GM19240 (cell line): ENCODE data around the gene PAK4.

Experiments
- DNase-seq: peaks from one replicate; pipeline ENCODE4 v3.0.0; 2011; ENCODE audit warnings: low spot score; ENCODE audit not compliant: insufficient read length

The PAK4 gene

DNA sequence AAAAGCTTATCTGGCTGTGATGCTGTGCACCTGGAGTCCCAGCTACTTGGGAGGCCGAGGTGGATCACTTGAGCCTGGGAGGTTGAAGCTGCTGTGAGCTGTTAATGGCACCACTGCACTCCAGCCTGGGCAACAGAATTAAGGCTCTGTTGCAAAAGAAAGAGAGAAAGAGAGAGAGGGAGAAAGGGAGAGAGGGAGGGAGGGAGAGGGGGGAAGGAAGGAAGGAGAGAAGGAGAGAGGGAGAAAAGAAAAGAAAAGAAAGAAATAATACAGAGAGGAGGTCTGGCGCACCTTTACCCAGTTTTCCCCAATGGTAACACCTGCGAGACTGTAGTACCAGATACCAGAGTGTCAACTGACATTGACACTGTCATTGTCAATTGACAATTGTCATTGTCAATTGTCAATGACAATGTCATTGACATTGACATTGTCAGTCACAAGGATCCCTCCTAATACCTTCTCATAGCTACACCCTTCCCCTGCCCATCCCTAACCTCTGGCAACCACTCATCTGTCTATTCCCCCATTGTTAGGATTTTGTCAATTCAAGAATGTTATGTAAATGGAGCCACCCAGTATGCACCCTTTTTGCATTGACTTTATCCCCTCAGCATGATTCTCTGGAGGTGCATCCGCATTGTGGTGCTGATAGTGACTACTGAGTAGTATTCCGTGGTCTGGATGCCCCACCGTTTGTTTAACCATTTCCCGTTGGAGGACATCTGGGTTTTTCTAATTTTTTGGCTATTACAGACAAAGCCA, 21.3 kb downstream of the PAK4 start:
- DNase-seq: no peak

DNA sequence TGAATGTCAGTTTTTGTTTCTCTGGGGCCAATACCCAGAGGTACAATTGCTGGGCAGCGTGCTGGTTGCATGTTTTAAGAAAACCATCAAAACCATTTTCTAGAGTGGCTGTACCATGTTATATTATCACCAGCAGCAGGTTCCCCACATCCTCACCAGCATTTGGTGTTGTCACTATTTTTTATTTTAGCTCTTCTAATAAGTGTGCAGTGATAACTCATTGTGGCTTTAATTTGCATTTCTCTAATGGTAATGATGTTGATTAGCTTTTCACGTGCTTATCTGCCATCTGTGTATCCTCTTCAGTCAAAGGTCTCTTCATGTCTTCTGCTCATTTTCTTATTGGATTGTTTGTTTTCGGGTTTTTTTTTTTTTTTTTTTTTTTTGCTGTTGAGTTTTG, 21.9 kb downstream of the PAK4 start:
- no peak for DNase-seq

DNA sequence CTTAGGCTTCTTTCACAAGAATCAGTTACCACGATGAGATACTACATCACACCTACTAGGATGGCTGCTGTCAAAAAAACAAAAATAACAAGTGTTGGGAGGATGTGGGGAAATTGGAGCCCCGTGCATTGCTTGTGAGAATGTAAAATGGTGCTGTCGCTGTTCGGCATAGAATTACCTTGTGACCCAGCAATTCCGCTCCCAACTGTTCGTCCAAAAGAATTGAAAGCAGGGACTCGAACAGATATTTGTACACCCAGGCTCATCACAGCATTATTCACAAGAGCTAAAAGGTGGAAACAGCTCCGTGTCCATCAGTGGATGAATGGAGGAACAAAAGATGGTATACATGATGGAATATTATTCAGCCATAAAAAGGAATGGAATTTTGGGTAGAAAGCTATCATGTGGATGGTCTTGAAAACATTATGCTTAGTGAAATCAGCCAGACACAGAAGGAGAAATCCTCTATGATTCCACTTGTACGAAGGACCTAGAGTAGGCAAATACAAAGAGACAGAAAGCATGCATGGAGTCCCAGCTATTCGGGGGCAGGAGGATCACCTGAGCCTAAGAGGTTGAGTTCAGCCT, 23.4 kb downstream of the PAK4 start:
- DNase-seq: no peak

DNA sequence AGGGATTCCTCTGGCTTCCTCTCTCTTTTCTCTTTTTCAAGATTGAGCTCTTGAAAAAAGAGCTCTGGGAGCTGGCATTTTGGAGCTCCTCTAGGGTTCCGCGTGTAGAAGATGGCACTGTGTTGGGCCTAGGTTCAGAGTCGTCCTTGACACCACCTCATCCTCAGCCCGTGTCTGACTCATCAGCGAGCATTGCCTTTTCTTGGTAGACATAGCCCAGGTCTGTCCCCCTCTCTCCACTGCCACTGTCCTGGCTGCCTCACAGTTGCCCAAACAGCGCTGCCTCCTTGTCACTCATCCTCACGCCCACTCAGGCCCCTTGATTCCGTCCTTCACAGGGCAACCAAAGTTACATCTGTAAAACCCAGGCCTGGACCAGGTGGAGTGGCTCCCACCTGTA, 24.6 kb downstream of the PAK4 start:
- DNase-seq: no peak

DNA sequence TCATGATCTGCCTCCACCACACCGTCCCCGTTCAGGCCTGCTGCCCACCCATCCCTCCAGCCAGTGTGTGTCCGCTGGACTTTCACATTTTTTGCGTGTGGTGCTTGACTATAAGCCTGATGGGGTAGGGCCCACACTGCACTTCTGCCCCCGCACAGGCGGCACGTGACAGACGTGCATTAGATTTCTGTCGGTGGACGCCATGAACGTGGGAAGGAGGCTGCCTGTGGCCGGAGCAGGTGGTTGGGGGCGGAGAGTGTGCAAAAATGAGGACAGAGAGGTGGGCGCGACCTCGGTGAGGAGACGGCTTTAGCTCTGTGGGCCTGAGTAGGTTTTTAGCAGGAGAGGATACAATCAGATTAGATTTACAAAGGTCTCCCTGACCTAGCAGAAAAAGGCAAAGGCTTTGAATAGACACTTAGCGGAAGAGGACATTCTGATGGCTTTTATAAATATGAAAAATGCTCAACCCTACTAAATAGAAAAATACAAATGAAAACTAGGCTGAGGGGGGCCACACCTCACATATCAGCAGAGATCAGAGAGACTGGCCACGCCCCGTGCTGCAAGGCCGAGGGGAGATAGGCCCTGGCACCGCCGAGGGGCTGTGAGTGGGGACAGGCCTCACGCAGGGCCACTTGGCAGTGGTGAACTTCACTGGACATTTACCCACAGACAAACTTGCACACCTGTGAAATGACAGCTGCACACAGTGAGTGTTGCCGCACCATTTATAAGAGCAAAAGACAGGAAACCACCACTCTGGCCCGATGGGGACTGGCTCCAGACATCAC, 25.4 kb downstream of the PAK4 start:
- DNase-seq: no peak

DNA sequence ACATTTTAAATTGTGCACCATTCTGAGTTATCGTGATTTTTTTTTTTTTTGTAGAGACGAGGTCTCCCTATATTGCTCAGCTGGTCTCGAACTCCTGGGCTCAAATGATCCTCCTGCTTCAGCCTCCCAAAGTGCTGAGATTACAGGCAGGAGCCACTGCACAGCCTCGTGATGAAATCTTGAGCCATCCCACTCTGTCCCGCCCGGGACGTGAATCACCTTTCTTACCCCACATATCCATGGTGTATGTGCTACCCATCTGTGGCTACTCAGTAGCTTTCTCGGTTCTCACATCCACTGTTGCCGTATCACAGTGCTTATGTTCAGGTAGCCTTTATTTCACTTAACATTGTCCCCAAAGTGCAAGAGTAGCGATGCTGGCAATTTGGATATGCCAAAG, 26.5 kb downstream of the PAK4 start:
- DNase-seq: no peak

DNA sequence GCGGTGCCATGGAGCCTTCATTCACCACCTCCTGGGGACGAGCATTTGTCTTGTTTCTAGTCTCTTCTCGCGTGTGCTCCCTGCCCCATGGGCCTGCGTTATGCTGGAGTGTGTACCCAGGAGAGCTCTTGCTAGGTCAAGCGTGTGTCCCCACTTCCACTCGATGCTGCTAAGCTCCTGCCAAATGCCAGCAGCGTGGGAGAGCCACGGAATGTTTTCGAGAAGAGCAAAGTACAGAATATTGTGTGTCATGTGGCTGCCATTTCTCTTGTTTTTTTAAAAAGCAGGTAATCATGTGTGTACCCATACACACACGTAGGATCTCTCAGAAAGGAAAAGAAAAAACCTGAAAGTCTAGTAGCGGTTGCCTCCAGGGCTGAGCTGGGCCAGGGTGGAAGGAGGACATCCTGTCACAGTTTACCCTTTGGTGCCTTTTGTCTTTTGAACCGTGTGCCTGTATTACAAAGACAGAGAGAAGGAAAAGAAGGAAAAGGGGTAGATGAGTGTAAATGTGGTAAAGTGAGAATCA, 28.6 kb downstream of the PAK4 start:
- no peak for DNase-seq

DNA sequence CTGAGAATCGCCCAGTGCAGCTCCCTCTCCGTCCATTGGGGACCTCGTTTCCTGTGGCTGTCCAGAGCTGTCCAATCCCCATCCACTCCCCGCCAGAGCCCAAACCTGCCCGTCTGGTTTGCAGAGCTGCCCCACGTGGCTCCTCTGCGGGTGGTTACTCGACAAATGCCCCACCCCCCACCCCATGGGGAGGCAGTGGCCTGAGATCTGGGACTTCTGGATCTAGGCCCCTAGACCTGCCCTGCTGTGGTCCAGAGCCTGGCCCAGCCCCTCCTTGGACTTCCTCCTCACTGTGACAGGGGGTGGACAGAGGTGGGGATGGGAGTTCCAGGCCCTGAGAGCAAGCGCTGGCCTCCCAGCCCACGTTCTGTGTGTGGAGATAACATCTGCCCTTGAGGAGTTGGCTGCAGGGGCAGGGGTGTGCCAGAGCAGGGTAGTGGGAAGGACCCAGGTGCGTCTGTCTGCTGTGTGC, 29.1 kb downstream of the PAK4 start:
- DNase-seq: no peak

DNA sequence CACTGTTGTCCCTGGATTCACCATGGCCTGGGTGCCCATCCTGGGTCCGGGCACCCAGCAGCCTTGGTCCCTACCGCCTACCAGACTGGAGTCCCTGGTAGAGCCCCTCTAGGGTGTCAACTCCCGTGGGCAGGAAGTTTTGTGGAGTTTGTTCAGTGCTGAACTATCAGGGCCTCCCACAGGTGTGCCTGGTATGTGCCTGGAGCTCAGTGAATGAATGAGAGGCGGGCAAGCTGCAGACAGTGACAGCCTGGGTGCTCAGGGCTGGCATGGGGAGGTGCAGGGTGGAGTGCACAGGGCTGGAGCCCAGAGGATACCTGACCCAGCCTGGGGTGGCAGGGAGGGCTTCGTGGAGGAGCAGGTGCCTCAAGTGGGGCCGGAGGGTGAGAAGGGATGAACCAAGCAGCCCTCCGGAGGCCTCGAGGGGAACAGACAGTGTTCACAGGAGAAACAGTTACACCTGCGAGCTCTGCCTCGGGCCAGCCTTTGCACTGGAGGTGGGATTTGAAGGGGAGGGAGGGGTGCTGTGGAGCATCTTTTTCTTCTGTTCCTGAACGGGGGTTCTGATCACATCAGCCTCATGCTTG, 29.6 kb downstream of the PAK4 start:
- no peak for DNase-seq

DNA sequence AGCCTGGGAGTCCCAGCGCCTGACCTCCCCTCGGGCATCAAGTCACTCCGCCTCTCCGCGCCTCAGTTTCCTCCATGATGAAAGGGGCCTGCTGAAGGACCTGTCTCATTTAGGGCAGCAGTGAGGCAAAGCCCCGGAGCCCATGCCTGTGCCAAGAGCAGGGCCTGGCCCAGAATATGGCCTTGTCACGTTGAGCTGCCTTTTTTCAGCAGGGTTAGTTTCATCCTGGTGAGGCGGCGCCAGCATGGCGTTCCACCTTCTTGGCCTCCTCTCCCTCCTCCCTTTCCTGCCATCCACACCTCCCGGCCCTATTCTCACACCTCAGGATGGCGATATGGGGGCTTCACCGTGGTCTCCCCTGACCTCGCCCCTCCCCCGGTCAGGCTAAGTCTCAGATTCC, 30.2 kb downstream of the PAK4 start:
- no peak for DNase-seq

DNA sequence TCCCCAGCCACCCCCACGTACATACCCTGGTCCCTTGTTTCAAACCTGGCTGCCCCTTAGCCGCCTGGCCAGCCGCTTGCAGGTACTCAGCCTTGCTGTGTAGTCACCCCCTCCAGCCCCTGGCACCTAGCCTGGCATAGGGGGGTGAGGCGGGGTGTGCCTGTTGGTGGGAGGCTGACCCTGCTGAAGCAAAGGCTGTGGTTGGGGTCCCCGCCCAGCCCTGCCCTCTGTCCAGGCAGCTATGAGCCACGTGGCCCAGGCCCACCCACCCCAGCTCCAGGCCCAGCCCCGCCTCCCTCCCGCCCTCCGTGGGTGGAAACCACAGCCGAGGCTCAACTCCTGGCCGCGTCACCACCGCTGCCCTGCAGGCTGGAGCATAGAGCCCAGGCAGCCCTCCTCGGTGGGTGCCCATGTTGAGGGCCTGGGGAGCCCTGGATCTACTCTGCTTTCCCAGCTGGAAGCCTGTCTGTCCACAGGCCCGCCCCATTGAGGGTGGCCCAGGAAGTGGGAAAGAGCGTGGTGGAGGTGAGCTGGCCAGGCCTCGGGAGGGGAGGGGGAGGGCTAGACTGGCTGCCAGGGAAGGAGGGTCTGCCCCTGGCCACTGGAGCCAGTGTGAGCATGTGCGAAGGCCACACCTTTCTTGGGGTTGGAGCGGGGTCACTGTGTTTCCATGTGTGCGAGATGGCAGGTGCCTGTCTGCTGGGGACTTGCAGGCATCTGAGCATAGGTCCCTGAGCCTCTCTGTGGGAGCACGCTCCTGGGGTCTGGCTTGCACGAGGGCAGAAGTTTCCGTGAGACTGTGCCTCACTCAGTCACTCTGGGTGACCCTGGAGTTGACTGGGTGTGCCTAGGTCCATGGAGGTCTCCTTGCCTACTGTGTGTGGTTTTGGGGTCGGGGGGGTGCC, 31.0 kb downstream of the PAK4 start:
- no peak for DNase-seq

DNA sequence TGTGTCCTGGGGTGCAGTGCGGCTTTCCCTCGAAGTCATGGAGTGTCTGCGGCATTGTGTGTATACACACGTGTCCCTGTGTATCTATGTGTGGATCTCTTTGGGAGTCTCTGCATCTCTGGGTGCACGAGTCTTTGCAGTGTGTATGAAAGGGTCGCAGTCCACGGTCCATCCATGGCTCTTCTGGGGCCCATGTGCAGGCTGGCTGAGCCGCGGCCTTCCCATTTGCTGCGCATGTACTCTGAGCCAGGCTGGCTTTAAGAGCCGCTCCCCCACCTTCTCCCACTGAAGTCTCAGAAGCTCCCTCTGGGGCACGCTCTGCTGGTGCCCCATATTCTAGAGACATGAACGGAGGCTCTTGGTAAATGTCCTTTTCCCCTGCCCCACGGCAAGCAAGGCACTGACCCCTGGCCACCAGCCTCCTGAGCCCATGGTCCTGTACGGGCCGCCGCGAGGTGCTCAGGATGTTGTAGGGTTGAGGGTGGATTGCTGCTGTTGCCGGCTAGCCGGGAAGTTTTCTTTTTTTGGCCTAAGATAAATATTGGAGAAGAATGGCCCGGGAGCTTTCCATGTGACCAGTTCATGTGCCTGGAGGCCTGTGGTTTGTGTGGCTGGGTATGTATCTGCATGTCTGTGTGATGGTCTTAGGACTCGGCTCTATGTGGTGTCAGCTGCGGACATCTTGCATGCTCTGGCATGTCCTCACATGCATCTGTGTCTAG, 31.9 kb downstream of the PAK4 start:
- DNase-seq: no peak

DNA sequence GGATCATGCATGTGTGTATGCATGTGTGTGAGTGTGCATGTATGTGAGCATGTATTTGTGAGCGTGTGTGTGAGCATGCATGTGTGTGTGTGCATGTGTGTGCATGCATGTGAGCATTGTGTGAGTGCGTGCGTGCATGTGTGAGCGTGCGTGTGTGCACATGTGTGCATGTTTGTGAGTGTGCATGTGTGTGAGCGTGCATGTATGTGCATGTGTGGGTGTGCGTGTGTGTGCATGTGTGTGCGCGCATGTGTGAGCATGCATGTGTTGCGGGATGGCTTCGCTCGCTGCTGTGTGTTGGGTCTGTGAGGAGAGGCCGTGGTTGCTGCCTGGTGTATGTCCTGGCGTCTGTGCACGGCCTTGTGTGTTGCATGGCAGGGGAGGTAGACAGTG, 32.4 kb downstream of the PAK4 start:
- DNase-seq: no peak

DNA sequence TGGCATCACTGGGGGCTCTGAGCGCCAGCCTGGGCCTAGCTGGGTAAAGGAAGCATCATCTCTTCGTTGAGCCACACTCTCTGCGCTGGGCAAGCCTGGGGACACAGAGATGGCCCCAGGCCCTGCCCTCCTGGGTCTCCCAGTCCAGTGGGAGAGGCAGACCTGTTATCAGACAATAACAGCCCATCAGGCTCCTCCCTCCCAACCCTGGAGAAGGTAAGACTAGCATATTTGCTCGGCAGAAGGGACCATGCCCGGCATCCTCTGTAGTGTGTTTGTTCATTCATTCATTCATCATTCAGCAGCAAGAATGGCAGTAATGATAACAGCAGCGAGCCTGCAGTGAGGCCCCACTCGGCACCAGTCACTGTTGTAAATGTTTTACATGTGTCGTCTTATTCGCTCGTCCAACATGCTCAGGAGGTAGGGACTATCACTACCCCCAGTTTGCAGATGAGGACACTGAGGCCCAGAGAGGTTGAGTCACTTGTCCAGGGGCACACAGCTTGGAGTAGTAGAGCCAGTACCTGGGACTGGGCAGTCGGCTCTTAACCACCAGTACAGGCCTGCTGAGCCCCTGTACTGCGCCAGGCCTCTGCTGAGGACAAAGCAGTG, 33.2 kb downstream of the PAK4 start:
- DNase-seq: no peak

DNA sequence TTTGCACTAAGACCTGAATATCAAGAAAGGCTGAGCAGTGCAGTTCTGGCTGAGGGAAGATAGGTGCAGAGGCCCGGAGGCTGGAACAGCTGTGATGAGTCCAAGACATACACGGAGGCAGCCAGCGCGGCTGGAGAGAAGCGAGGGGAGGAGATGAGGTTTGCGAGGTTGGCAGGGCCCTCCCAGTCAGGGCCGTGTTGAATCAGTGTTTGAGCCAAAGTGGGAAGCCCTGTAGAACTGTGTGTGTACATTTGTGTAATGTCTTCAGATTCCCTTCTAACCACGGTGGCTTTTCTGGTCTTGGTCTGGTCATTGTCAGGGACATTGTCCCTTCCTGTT, 34.9 kb downstream of the PAK4 start:
- DNase-seq: no peak

DNA sequence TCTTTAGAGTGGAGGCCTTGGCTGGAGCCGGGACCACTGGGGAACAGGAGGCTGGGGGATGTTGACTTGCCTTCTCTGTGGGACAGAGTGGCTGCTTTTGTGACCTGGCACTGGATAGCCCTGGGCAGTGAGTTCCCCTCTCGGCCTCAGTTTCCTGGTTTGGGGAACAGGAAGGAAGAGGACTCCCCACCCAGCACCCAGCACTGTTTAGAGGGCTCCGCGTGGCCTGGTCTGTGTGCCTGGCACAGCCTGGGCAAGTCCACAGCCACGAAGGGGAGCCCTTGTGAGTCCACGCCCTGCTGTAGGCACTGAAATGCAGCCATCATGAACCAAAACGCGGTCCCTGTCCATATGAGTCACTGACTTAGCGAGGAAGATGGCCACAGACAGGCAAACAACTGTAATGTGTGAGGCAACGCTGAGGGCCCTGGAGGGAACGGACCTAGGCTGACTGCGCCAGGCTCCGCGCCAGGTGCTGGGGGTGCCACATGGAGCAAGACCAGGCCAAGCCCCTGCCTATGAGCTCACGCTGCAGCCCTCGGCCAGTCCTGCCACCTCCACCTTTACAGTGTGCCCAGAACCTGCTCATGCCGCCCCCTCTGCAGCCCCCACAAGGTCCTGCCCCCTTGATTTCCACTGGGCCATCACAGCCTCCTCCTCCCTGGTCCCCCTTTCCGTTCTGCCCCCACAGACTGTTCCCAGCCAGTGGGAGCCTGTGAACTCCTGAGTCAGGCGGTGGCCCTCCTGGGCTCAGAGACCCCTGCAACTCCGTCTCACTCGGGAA, 35.5 kb downstream of the PAK4 start:
- DNase-seq: no peak

DNA sequence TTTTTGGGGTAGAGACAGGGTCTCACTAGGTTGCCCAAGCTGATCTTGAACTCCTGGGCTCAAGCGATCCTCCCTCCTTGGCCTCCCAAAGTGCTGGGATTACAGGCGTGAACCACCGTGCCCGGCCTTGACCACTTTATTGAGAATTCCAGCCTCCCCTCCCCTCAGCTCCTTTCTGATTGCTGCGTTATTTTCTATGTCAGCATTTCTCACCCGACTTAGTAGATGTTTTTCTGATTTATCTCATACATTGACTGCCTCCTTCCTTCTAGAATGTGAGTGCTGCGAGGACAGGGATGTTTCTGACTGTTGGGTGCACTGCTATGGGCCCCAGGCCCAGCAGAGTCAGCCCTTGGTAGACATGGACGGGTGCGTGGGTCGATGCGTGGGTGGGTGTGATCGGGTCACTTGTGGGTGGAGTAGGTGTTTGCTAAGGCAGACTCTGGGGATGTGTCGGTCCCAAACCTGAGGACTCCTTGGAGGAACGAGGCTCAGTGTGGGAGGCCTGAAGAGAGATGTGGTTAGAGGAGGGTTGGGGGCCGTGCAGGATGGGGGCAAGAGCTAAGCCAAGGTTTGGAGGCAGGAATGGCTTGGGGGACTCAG, 37.0 kb downstream of the PAK4 start:
- no peak for DNase-seq

DNA sequence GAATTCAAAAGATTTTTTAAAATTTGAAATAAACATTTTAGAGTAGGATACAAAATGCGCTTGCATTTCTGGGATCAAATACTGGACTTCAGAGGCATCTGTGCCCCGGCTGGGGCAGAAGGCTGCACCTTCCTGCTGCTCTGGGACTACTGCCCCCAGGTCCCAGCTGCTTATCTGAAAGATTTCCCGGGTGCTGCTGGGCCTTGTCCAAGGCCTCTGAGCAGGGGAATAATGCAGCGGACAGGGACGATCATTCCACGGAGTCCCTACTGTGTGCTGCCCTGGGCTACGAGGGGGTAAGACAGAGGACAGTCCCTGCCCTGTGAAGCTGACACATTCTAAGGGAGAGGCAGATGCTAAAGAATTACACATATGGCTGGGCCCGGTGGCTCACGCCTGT, 38.0 kb downstream of the PAK4 start:
- DNase-seq: no peak

DNA sequence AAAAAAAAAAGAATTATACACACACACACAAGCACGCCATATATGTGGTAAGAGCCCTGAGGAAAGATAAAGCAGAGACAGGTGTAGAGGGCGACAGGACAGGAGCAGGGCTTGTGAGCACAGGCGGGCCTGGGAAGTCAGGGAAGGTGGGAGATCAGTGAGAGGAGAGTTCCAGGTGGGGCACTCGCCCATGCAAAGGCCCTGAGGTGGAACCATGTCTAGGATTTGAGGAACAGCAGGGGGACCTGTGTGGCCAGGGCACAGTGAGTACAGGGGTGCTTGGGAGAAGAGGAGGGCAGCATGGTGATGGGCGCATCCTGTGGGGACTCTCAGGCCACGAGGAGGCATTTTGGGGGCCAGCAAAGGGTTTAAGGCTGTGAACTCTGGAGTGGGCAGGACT, 38.7 kb downstream of the PAK4 start:
- DNase-seq: no peak
